Glutamatergic neuron (in vitro differentiated cells): Measurements from ENCODE around the gene FHIT. TPM values are rescaled to one million over a fixed set of nuclear protein-coding genes. Genes with fewer than 3 reads are reported as not detected.

ENCODE experiments used
- DNase-seq: peaks from one replicate; pipeline ENCODE4 v3.0.0; 2022
- H3K27ac Mint-ChIP-seq: one replicate; pipeline ENCODE4 v1.8.0; 2020; ENCODE audit warnings: mild to moderate bottlenecking, mixed read lengths, inconsistent platforms; ENCODE audit not compliant: unreplicated experiment
- H3K27me3 Mint-ChIP-seq: one replicate; pipeline ENCODE4 v1.8.0; 2020; ENCODE audit warnings: mild to moderate bottlenecking, moderate library complexity, mixed read lengths, inconsistent platforms; ENCODE audit not compliant: unreplicated experiment
- H3K36me3 Mint-ChIP-seq: one replicate; pipeline ENCODE4 v1.8.0; 2020; ENCODE audit warnings: mild to moderate bottlenecking, mixed read lengths, inconsistent platforms; ENCODE audit not compliant: unreplicated experiment
- H3K4me1 Mint-ChIP-seq: one replicate; pipeline ENCODE4 v1.8.0; 2020; ENCODE audit warnings: mild to moderate bottlenecking, low read depth, mixed read lengths, inconsistent platforms; ENCODE audit not compliant: unreplicated experiment
- H3K4me3 Mint-ChIP-seq: one replicate; pipeline ENCODE4 v1.8.0; 2020; ENCODE audit warnings: mild to moderate bottlenecking, mixed read lengths, inconsistent platforms; ENCODE audit not compliant: unreplicated experiment
- H3K9me3 Mint-ChIP-seq: one replicate; pipeline ENCODE4 v1.8.0; 2020; ENCODE audit warnings: mild to moderate bottlenecking, moderate library complexity, mixed read lengths, inconsistent platforms; ENCODE audit not compliant: unreplicated experiment
- total RNA-seq: library from RNA; stranded (reverse); fragmentation: NEBNext Ultra II Directional; extraction: Animal tissue kit (Norgen Biotek cat#: 25700); gene quantifications from one replicate; pipeline ENCODE4 v1.2.1, GENCODE V29; 2021; ENCODE audit not compliant: unreplicated experiment
- TF ChIP-seq, protein P1 (sequence below): fragments of 200-600 bp; sonication (generic); IDR thresholded peaks from one replicate; pipeline ENCODE4 v1.5.0; 2021; ENCODE audit not compliant: partially characterized antibody, unreplicated experiment

Gene FHIT
- total RNA-seq, 1 donor from 2014 or later: 15.2 TPM

DNA sequence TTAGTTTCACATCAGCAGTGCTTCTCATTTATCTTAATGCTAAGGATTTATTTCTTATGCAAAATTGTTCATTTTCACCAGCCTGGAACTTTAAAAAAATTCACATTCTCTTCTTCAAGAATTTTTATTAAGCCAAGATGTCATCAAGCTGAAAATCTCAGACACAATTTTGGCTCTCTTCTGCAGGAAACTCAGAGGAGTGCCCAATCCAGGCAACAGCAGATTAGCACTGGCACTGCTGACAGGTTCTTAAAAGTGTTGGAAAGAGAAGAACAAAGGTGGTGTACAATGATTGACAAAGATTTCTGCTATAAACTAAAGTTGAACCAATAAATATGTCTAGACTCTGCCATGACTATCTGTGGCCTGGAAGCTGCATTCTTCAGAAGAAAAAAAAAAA lies 479.5 kb downstream of the FHIT start:
- Mint-ChIP-seq H3K36me3 (peaks cover 6% of the 10 kb centered on the region), H3K27ac (no peak overlapping the region), H3K4me1 (no peaks in the 10 kb centered on the region), H3K27me3 (no peaks in the 10 kb centered on the region), H3K4me3 (no peak overlapping the region), H3K9me3 (peaks cover 2% of the 10 kb centered on the region)
- TF ChIP-seq, protein P1, sequence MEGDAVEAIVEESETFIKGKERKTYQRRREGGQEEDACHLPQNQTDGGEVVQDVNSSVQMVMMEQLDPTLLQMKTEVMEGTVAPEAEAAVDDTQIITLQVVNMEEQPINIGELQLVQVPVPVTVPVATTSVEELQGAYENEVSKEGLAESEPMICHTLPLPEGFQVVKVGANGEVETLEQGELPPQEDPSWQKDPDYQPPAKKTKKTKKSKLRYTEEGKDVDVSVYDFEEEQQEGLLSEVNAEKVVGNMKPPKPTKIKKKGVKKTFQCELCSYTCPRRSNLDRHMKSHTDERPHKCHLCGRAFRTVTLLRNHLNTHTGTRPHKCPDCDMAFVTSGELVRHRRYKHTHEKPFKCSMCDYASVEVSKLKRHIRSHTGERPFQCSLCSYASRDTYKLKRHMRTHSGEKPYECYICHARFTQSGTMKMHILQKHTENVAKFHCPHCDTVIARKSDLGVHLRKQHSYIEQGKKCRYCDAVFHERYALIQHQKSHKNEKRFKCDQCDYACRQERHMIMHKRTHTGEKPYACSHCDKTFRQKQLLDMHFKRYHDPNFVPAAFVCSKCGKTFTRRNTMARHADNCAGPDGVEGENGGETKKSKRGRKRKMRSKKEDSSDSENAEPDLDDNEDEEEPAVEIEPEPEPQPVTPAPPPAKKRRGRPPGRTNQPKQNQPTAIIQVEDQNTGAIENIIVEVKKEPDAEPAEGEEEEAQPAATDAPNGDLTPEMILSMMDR: no peak
- no peak for DNase-seq

DNA sequence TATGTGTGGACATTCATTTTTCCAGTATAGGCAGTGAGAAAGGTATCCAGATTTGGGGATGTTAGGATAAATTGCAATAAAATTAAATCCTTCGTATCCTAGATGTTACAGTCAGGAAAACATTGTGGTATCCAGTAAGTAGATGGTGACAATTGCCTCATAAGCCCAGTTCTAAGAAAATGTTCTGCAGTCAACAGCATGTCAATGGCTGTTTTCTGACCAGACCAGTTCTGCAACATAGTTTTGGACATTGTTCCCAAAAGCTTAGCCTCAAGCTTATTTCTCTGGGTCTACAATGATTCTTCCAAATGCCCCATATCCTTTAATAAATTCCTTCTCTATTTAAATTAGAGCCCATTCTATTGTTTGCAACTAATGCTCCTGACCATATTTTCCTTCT lies 480.7 kb downstream of the FHIT start:
- H3K4me3 Mint-ChIP-seq: no peak overlapping the region
- H3K27me3 Mint-ChIP-seq: no peaks in the 10 kb centered on the region
- DNase-seq: no peak
- TF ChIP-seq, protein P1: no peak
- H3K36me3 Mint-ChIP-seq: peaks cover under 1% of the 10 kb centered on the region
- H3K27ac Mint-ChIP-seq: no peak overlapping the region
- peaks cover under 1% of the 10 kb centered on the region for H3K9me3 Mint-ChIP-seq
- H3K4me1 Mint-ChIP-seq: no peaks in the 10 kb centered on the region

DNA sequence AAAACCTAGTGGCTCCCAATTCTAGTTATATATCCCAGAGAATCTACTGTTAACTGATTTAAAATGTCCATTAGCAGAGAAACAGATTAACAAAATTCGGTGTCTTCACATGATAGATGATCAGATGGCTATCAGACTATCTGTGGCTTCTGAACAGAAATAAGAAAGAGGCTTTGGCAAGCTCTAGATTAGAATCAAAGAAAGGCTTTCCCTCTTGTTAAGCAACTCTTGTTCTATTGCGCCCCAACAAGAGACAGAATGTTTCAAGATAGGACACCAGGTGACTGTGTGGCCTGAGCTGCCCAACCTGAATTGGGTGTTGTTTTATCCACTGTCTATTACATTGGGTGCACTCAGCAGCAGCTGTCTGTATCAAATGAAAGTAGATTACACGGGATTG lies 483.7 kb downstream of the FHIT start:
- Mint-ChIP-seq H3K4me1 (no peaks in the 10 kb centered on the region), H3K4me3 (no peak overlapping the region), H3K9me3 (no peaks in the 10 kb centered on the region), H3K27ac (no peak overlapping the region), H3K36me3 (no peaks in the 10 kb centered on the region), H3K27me3 (no peaks in the 10 kb centered on the region)
- TF ChIP-seq, protein P1: no peak
- no peak for DNase-seq

DNA sequence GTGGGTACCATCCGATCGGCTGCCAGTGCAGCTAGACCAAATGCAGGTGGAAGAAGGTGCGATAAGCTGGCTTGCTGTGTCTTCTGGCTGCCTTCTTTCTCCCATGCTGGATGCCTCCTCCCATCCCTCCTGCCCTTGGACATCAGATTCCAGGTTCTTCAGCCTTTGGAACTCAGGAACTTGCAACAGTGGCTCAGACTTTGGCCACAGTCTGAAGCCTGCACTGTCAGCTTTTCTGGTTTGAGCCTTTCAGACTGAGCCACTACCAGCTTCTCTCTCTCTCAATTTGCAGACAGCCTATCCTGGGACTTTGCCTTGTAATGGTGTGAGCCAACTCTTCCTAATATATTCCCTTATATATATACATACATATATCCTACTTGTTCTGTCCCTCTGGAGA lies 485.5 kb downstream of the FHIT start:
- no peaks in the 10 kb centered on the region for H3K27me3 Mint-ChIP-seq
- H3K4me3 Mint-ChIP-seq: no peak overlapping the region
- no peaks in the 10 kb centered on the region for H3K36me3 Mint-ChIP-seq

DNA sequence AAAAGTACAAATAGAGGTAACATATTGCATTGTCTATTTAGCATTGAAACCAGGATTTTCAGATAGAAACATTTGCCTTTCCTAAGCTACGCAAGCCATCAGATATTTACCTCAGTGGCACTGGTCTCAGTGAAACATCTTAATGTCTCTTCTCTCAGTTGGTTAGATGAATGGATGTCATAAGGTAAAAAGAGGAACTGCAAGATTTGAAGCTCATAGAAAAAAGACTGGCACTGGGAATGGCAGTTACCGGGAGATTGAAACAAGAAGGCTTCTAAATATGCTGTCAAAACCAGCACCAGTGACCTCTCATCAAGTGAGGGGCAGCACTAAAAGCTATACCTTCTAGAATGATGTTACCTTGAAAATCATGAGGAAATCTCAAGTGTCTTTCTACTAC lies 486.4 kb downstream of the FHIT start:
- Mint-ChIP-seq H3K36me3 (no peaks in the 10 kb centered on the region), H3K9me3 (no peaks in the 10 kb centered on the region), H3K4me1 (no peaks in the 10 kb centered on the region), H3K4me3 (no peak overlapping the region), H3K27me3 (no peaks in the 10 kb centered on the region), H3K27ac (no peak overlapping the region)
- DNase-seq: no peak
- TF ChIP-seq, protein P1: no peak

More for the DNA sequence above, 485.5 kb downstream of the FHIT start:
- no peaks in the 10 kb centered on the region for H3K4me1 Mint-ChIP-seq
- TF ChIP-seq, protein P1: no peak
- no peak for DNase-seq
- H3K9me3 Mint-ChIP-seq: no peaks in the 10 kb centered on the region
- no peak overlapping the region for H3K27ac Mint-ChIP-seq
